Endodermal cell (in vitro differentiated cells): ENCODE results near the gene MARCOL. TPM values are rescaled to one million over a fixed set of nuclear protein-coding genes. Genes with fewer than 3 reads are reported as not detected.
"Not testable (repeated sequence)": the region's sequence is repeated elsewhere in the genome, so short reads cannot be mapped to it uniquely, and the experiment has no call there.

Source experiments
- DNase-seq: peaks from one replicate; pipeline ENCODE4 v3.0.0-alpha.2; 2017
- H3K27ac ChIP-seq: 2 replicates; pipeline ENCODE4 v1.5.1; 2013; ENCODE audit warnings: mild to moderate bottlenecking, low read depth, low read length, moderate library complexity
- H3K27me3 ChIP-seq: 2 replicates; pipeline ENCODE4 v1.6.1; 2013; ENCODE audit warnings: mild to moderate bottlenecking, low read length, moderate library complexity; ENCODE audit not compliant: insufficient read depth, control insufficient read depth, poor library complexity, severe bottlenecking
- H3K36me3 ChIP-seq: 2 replicates; pipeline ENCODE4 v1.7.0; 2013; ENCODE audit warnings: mild to moderate bottlenecking, low read length, moderate library complexity; ENCODE audit not compliant: control insufficient read depth, insufficient read depth
- H3K4me1 ChIP-seq: one replicate; pipeline ENCODE4 v1.7.0; 2013; ENCODE audit warnings: low read length; ENCODE audit not compliant: control insufficient read depth, insufficient read depth
- H3K4me3 ChIP-seq: 2 replicates; pipeline ENCODE4 v1.5.1; 2013; ENCODE audit warnings: mild to moderate bottlenecking, low read length, moderate library complexity
- H3K9ac ChIP-seq: 2 replicates; pipeline ENCODE4 v1.6.1; 2013; ENCODE audit warnings: mild to moderate bottlenecking, low read length, moderate library complexity; ENCODE audit not compliant: poor library complexity, severe bottlenecking; ENCODE audit errors: extremely low read depth
- H3K9me3 ChIP-seq: 2 replicates; pipeline ENCODE4 v1.6.1; 2013; ENCODE audit warnings: mild to moderate bottlenecking, low read length, moderate library complexity; ENCODE audit not compliant: control insufficient read depth
- H3K27ac Mint-ChIP-seq: 2 replicates; pipeline ENCODE4 v1.8.0; 2020; ENCODE audit warnings: mixed read lengths
- H3K27me3 Mint-ChIP-seq: 2 replicates; pipeline ENCODE4 v1.8.0; 2021; ENCODE audit warnings: mild to moderate bottlenecking, mixed read lengths; ENCODE audit not compliant: insufficient read depth
- H3K36me3 Mint-ChIP-seq: 2 replicates; pipeline ENCODE4 v1.8.0; 2020; ENCODE audit warnings: low read depth, mixed read lengths
- H3K4me1 Mint-ChIP-seq: 2 replicates; pipeline ENCODE4 v1.8.0; 2020; ENCODE audit warnings: mixed read lengths
- H3K4me3 Mint-ChIP-seq: 2 replicates; pipeline ENCODE4 v1.8.0; 2020; ENCODE audit warnings: mild to moderate bottlenecking, moderate library complexity, mixed read lengths
- H3K9me3 Mint-ChIP-seq: 2 replicates; pipeline ENCODE4 v1.8.0; 2020; ENCODE audit warnings: mild to moderate bottlenecking, mixed read lengths
- CTCF ChIP-seq: fragments of 200-600 bp; sonication (generic); conservative IDR thresholded peaks from 2 replicates; pipeline ENCODE4 v1.5.0; 2021; ENCODE audit warnings: antibody characterized with exemption, mild to moderate bottlenecking
- WGBS, 2 experiments: methylation state at CpG; one replicate each; pipeline versions ENCODE4 v1.1.5 to v1.1.7; 2013; ENCODE audit warnings: missing lambda C conversion rate in 2 of 2, mixed read lengths in 1 of 2; ENCODE audit not compliant: insufficient coverage in 1 of 2, insufficient read length in 1 of 2; 5-methylcytosine and 5-hydroxymethylcytosine counted together
- total RNA-seq, 2 donors: library from RNA; stranded (reverse); fragmentation: NEBNext Ultra II Directional in 1 of 2; extraction: Animal tissue kit (Norgen Biotek cat#: 25700) in 1 of 2; gene quantifications; 2 replicates in 1 of 2; 3 replicates in 1 of 2; pipeline ENCODE4 v1.2.1, GENCODE V29; 2021

Gene MARCOL
- total RNA-seq, 2 donors from 2014 or later: not detected

DNA sequence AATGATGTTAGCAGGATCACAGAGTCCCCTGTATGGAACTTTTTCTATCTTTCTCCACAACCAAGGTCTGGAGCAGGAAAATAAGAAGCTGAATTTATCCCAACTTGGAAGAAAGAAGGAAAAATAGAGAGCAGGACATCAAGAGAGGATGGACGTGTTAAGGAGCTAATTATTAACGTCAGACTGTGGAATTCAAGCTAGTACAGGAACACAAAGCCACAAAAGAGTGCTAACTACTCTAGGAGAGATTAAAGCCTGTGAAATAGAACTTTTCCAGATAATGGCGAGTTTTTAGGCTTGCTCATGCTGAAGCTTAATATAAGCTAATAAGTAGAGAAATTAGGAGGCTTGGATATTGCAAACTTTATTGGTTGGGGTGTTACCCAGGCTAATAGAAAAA is 29.6 kb downstream of the MARCOL start:
- Histone ChIP-seq H3K9me3 (no peaks in the 10 kb centered on the region), H3K9ac (no peak overlapping the region), H3K36me3 (no peaks in the 10 kb centered on the region), H3K4me1 (no peaks in the 10 kb centered on the region), H3K27ac (no peak overlapping the region), H3K4me3 (no peak overlapping the region), H3K27me3 (no peaks in the 10 kb centered on the region)
- Mint-ChIP-seq H3K36me3 (no peaks in the 10 kb centered on the region), H3K27ac (no peak overlapping the region), H3K27me3 (peaks cover 7% of the 10 kb centered on the region), H3K9me3 (no peaks in the 10 kb centered on the region), H3K4me3 (no peak overlapping the region), H3K4me1 (peaks cover 12% of the 10 kb centered on the region)
- 80 to 89% methylated on average over 3 of the region's 3 CpGs for WGBS, 2 experiments
- TF ChIP-seq CTCF: no peak
- no peak for DNase-seq

GRCh38 chr5:148268566-148268965 is 30.2 kb downstream of the MARCOL start, which contains the start of gene SPINK13:
SPINK13 (plus strand) TSS chr5:148268794; CDS start chr5:148270073, 1,279 bp downstream.
- Histone ChIP-seq H3K4me3 (no peak within 1 kb of the TSS), H3K9me3 (no peaks in the 10 kb centered on the region), H3K27ac (no peak within 1 kb of the TSS), H3K4me1 (no peaks in the 10 kb centered on the region), H3K27me3 (no peaks in the 10 kb centered on the region), H3K9ac (no peak within 1 kb of the TSS), H3K36me3 (no peaks in the 10 kb centered on the region)
- 87 to 95% methylated on average over 3 to 4 of the region's 4 CpGs for WGBS, 2 experiments
- no peak within 1 kb of the TSS for H3K27ac Mint-ChIP-seq
- peaks cover 12% of the 10 kb centered on the region for H3K4me1 Mint-ChIP-seq
- H3K36me3 Mint-ChIP-seq: no peaks in the 10 kb centered on the region
- no peak for TF ChIP-seq CTCF
- H3K4me3 Mint-ChIP-seq: no peak within 1 kb of the TSS
- DNase-seq: peak; percentile 47
- no peaks in the 10 kb centered on the region for H3K9me3 Mint-ChIP-seq
- peaks cover 7% of the 10 kb centered on the region for H3K27me3 Mint-ChIP-seq

GRCh38 chr5:148275129-148275528 is 36.8 kb downstream of the MARCOL start:
- not testable (repeated sequence) for H3K4me1 Mint-ChIP-seq, H3K27me3 Mint-ChIP-seq, H3K9me3 ChIP-seq, H3K4me3 ChIP-seq, H3K36me3 ChIP-seq, H3K27ac ChIP-seq, H3K4me3 Mint-ChIP-seq, DNase-seq, H3K4me1 ChIP-seq, H3K9ac ChIP-seq, H3K36me3 Mint-ChIP-seq, H3K27ac Mint-ChIP-seq, H3K27me3 ChIP-seq
- H3K9me3 Mint-ChIP-seq: peaks cover 17% of the 10 kb centered on the region
- WGBS, 2 experiments: 84% methylated on average over 2 of the region's 2 CpGs; no CpG with 5 or more reads in 1 of the 2 experiments

DNA sequence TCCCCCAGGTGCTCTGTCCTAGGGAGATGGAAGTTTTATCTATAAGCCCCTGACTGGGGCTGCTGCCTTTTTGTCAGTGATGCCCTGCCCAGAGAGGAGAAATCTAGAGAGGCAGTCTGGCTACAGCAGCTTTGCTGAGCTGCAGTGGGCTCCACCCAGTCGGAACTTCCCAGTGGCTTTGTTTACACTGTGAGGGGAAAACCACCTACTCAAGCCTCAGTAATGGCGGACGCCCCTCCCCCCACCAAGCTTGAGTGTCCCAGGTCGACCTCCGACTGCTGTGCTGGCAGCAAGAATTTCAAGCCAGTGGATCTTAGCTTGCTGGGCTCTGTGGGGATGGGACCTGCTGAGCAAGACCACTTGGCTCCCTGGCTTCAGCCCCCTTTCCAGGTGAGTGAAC is 42.6 kb downstream of the MARCOL start:
- H3K27ac ChIP-seq, H3K4me1 ChIP-seq, H3K4me3 ChIP-seq, H3K9ac ChIP-seq, H3K36me3 Mint-ChIP-seq, H3K9me3 ChIP-seq, H3K27me3 ChIP-seq, H3K36me3 ChIP-seq: not testable (repeated sequence)
- peaks cover 12% of the 10 kb centered on the region for H3K27me3 Mint-ChIP-seq
- peaks cover 13% of the 10 kb centered on the region for H3K4me1 Mint-ChIP-seq
- peak overlapping the region; percentile 70 for H3K27ac Mint-ChIP-seq
- DNase-seq: peak; percentile 70
- peaks cover 12% of the 10 kb centered on the region for H3K9me3 Mint-ChIP-seq
- peak overlapping the region; percentile 27 for H3K4me3 Mint-ChIP-seq
- 14 to 35% methylated on average over 1 to 5 of the region's 5 CpGs for WGBS, 2 experiments

DNA sequence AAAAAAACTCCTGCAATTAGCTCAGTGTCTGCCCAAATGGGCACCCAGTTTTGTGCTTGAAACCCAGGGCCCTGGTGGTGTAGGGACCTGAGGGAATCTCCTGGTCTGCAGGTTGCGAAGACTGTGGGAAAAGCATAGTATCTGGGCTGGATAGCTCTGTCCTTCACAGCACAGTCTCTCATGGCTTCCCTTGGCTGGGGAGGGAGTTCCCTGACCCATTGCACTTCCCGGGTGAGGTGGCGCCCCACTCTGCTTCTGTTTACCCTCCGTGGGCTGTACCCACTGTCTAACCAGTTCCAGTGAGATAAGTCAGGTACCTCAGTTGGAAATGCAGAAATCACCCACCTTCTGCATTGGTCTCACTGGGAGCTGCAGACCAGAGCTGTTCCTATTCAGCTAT is 43.0 kb downstream of the MARCOL start:
- Mint-ChIP-seq H3K27me3 (peaks cover 12% of the 10 kb centered on the region), H3K4me1 (peaks cover 13% of the 10 kb centered on the region), H3K27ac (peak overlapping the region; percentile 70), H3K4me3 (peak overlapping the region; percentile 27)
- H3K36me3 ChIP-seq, H3K4me1 ChIP-seq, H3K9ac ChIP-seq, DNase-seq, H3K4me3 ChIP-seq, H3K27ac ChIP-seq, H3K9me3 Mint-ChIP-seq, H3K27me3 ChIP-seq, H3K9me3 ChIP-seq, H3K36me3 Mint-ChIP-seq: not testable (repeated sequence)
- 92 to 93% methylated on average over 3 to 4 of the region's 4 CpGs for WGBS, 2 experiments
